HFFc6 (cell line): ENCODE results near the gene KRT35. TPM values are rescaled to one million over a fixed set of nuclear protein-coding genes. Genes with fewer than 3 reads are reported as not detected.
A peak's percentile ranks its signal among the peaks of the same experiment; 100 is the strongest.

Source experiments
- DNase-seq: peaks from one replicate; pipeline ENCODE4 v3.0.0-alpha.2; 2018
- H3K27ac Mint-ChIP-seq: 2 replicates; pipeline ENCODE4 v1.8.0; 2020; ENCODE audit warnings: mild to moderate bottlenecking, mixed read lengths
- H3K27me3 Mint-ChIP-seq: 2 replicates; pipeline ENCODE4 v1.8.0; 2021; ENCODE audit warnings: mild to moderate bottlenecking, moderate library complexity, mixed read lengths; ENCODE audit not compliant: insufficient read depth
- H3K36me3 Mint-ChIP-seq: 2 replicates; pipeline ENCODE4 v1.8.0; 2021; ENCODE audit warnings: low read depth, mixed read lengths
- H3K4me1 Mint-ChIP-seq: 2 replicates; pipeline ENCODE4 v1.8.0; 2020; ENCODE audit warnings: low read depth, mixed read lengths
- H3K4me3 Mint-ChIP-seq: 2 replicates; pipeline ENCODE4 v1.8.0; 2020; ENCODE audit warnings: mild to moderate bottlenecking, moderate library complexity, mixed read lengths
- H3K9me3 Mint-ChIP-seq: 2 replicates; pipeline ENCODE4 v1.8.0; 2020; ENCODE audit warnings: mild to moderate bottlenecking, mixed read lengths
- CTCF ChIP-seq: fragments of 200-600 bp; sonication (generic); IDR thresholded peaks from 2 replicates; pipeline ENCODE4 v1.5.0; 2021; ENCODE audit warnings: antibody characterized with exemption, mild to moderate bottlenecking
- total RNA-seq, 6 experiments: library from RNA; stranded (reverse); fragmentation: NEBNext Ultra II Directional; extraction: Animal tissue kit (Norgen Biotek cat#: 25700); gene quantifications; 2 replicates in 1 of 6; 3 replicates in 5 of 6; pipeline ENCODE4 v1.2.3, GENCODE V29; 2021

KRT35 gene
- total RNA-seq, 6 experiments from 2014 or later = not detected

- H3K4me1 Mint-ChIP-seq = peaks cover 28% of the 10 kb centered on the region
- peaks cover 44% of the 10 kb centered on the region for H3K27me3 Mint-ChIP-seq
- DNase-seq = no peak
- H3K36me3 Mint-ChIP-seq = peaks cover 22% of the 10 kb centered on the region
- no peak for TF ChIP-seq CTCF
- no peak within 1 kb of the TSS for H3K27ac Mint-ChIP-seq
- H3K9me3 Mint-ChIP-seq = peaks cover 22% of the 10 kb centered on the region
- H3K4me3 Mint-ChIP-seq = no peak within 1 kb of the TSS
Measured at GRCh38 chr17:41466988-41467387, 14.0 kb downstream of the KRT35 start, which contains the start of gene KRT32. Gene KRT32 (minus strand): TSS chr17:41467386. CDS start chr17:41467325, 61 bp downstream.

GRCh38 chr17:41464682-41465081 lies 16.3 kb downstream of the KRT35 start:
- H3K27me3 Mint-ChIP-seq = peaks cover 35% of the 10 kb centered on the region
- H3K36me3 Mint-ChIP-seq = peaks cover 13% of the 10 kb centered on the region
- DNase-seq = peak; percentile 90
- peak overlapping the region; percentile 15; the same call in 1 of the 2 replicates for H3K4me3 Mint-ChIP-seq
- no peak overlapping the region for H3K27ac Mint-ChIP-seq
- no peak for TF ChIP-seq CTCF
- H3K9me3 Mint-ChIP-seq = peaks cover 13% of the 10 kb centered on the region
- peaks cover 28% of the 10 kb centered on the region for H3K4me1 Mint-ChIP-seq

DNA sequence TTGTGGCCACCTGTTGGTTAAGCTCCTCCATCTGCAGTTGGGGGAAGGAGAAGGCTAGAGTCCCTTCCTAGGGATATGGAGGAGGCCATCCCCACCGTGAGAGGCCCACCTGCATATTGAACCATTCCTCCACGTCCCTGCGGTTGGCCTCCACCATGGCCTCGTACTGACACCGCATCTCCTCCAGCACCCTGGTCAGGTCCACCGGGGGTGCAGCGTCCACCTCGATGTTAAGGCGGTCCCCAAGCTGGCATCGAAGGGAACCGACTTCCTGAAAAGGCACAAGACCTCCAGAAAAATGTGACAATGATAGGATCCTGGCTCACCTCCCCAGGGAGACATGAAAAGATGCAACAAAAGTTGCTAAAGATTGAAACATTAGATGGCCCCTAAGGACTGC lies 16.8 kb downstream of the KRT35 start:
- H3K4me3 Mint-ChIP-seq = no peak overlapping the region
- no peak overlapping the region for H3K27ac Mint-ChIP-seq
- peaks cover 28% of the 10 kb centered on the region for H3K4me1 Mint-ChIP-seq
- peaks cover 13% of the 10 kb centered on the region for H3K9me3 Mint-ChIP-seq
- DNase-seq = no peak
- peaks cover 13% of the 10 kb centered on the region for H3K36me3 Mint-ChIP-seq
- H3K27me3 Mint-ChIP-seq = peaks cover 34% of the 10 kb centered on the region
- TF ChIP-seq CTCF = no peak

GRCh38 chr17:41463746-41464145 lies 17.2 kb downstream of the KRT35 start:
- no peak for TF ChIP-seq CTCF
- DNase-seq = no peak
- H3K4me1 Mint-ChIP-seq = peaks cover 29% of the 10 kb centered on the region

GRCh38 chr17:41462705-41463104 lies 18.2 kb downstream of the KRT35 start:
- H3K27me3 Mint-ChIP-seq = peaks cover 34% of the 10 kb centered on the region
- no peak overlapping the region for H3K4me3 Mint-ChIP-seq

More at GRCh38 chr17:41463746-41464145, 17.2 kb downstream of the KRT35 start:
- H3K27me3 Mint-ChIP-seq = peaks cover 34% of the 10 kb centered on the region
- peaks cover 13% of the 10 kb centered on the region for H3K9me3 Mint-ChIP-seq
- no peak overlapping the region for H3K4me3 Mint-ChIP-seq
- H3K36me3 Mint-ChIP-seq = peaks cover 12% of the 10 kb centered on the region
- H3K27ac Mint-ChIP-seq = no peak overlapping the region

More at GRCh38 chr17:41462705-41463104, 18.2 kb downstream of the KRT35 start:
- no peak for DNase-seq
- Mint-ChIP-seq H3K36me3 (peaks cover 1% of the 10 kb centered on the region), H3K4me1 (peaks cover 31% of the 10 kb centered on the region), H3K9me3 (peaks cover 2% of the 10 kb centered on the region), H3K27ac (no peak overlapping the region)
- no peak for TF ChIP-seq CTCF
